IMR-90 (cell line): ENCODE measurements around the gene AVPR2. TPM values are rescaled to one million over a fixed set of nuclear protein-coding genes. Genes with fewer than 3 reads are reported as not detected.

Source experiments
- ATAC-seq: fragments of 200-7000 bp; cut with Tn5 transposase; 2 replicates; pipeline ENCODE4 v1.9.1; 2020; ENCODE audit warnings: low read depth, mild to moderate bottlenecking, moderate library complexity
- BruUV-seq: library from RNA; stranded (reverse); fragments of 400-500 nt; replicated peaks from 2 replicates; lab custom pipeline; 2021; lab: Mats Ljungman, UMichigan
- CTCF ChIA-PET: fragments of 300-600 bp; formaldehyde crosslinking; extraction: SDS; loops from one replicate; lab custom pipeline; 2021; ENCODE audit warnings: antibody characterized with exemption; lab: Yijun Ruan, JAX
- POLR2A ChIA-PET: fragments of 300-600 bp; sonication (Branson Sonifier 250); formaldehyde crosslinking; loops from one replicate; lab custom pipeline; 2022; ENCODE audit warnings: antibody characterized with exemption; ENCODE audit not compliant: unreplicated experiment; lab: Charles Lee
- DNase-seq: peaks from one replicate; pipeline ENCODE4 v3.0.0; 2013
- H2AFZ ChIP-seq: replicated peaks from 2 replicates; pipeline ENCODE3; 2013; ENCODE audit warnings: low read length, mild to moderate bottlenecking; ENCODE audit not compliant: poor library complexity
- H2AK5ac ChIP-seq: 2 replicates; pipeline ENCODE4 v1.6.1; 2013; ENCODE audit warnings: low read depth, low read length, inconsistent platforms
- H2AK9ac ChIP-seq: replicated peaks from 2 replicates; pipeline ENCODE3; 2013; ENCODE audit warnings: mild to moderate bottlenecking, low read depth, low read length, moderate library complexity; ENCODE audit not compliant: poor library complexity
- H2BK120ac ChIP-seq: 2 replicates; pipeline ENCODE4 v1.6.1; 2013; ENCODE audit warnings: low read depth, low read length, inconsistent platforms
- H2BK15ac ChIP-seq: 3 replicates; pipeline ENCODE4 v1.6.1; 2013; ENCODE audit warnings: low read depth, low read length, inconsistent platforms
- H2BK20ac ChIP-seq: 2 replicates; pipeline ENCODE4 v1.6.1; 2013; ENCODE audit warnings: low read depth, mild to moderate bottlenecking, inconsistent platforms, low read length, moderate library complexity
- H2BK5ac ChIP-seq: 2 replicates; pipeline ENCODE4 v1.6.1; 2013; ENCODE audit warnings: mild to moderate bottlenecking, low read depth, low read length, inconsistent platforms; ENCODE audit not compliant: poor library complexity, severe bottlenecking
- H3K14ac ChIP-seq: replicated peaks from 2 replicates; pipeline ENCODE4 v1.6.1; 2013; ENCODE audit warnings: low read depth, low read length, inconsistent platforms
- H3K18ac ChIP-seq: 2 replicates; pipeline ENCODE4 v1.6.1; 2013; ENCODE audit warnings: low read depth, low read length, control low read depth
- H3K23ac ChIP-seq: 2 replicates; pipeline ENCODE4 v1.6.1; 2013; ENCODE audit warnings: low read depth, low read length, inconsistent platforms
- H3K27ac ChIP-seq: 2 replicates; pipeline ENCODE4 v1.5.1; 2013; ENCODE audit warnings: mild to moderate bottlenecking, control low read depth, low read length; ENCODE audit not compliant: insufficient read depth
- H3K27me3 ChIP-seq: 2 replicates; pipeline ENCODE4 v1.6.1; 2013; ENCODE audit warnings: low read length; ENCODE audit not compliant: control insufficient read depth, insufficient read depth
- H3K36me3 ChIP-seq: 2 replicates; pipeline ENCODE4 v1.6.1; 2013; ENCODE audit warnings: low read length, mixed read lengths; ENCODE audit not compliant: control insufficient read depth, insufficient read depth
- H3K4ac ChIP-seq: 2 replicates; pipeline ENCODE4 v1.6.1; 2013; ENCODE audit warnings: low read depth, low read length, inconsistent platforms
- H3K4me1 ChIP-seq: 2 replicates; pipeline ENCODE4 v1.6.1; 2013; ENCODE audit warnings: low read length, mixed read lengths; ENCODE audit not compliant: control insufficient read depth, insufficient read depth
- H3K4me2 ChIP-seq: 2 replicates; pipeline ENCODE4 v1.6.1; 2013; ENCODE audit warnings: low read depth, mild to moderate bottlenecking, control low read depth, low read length, moderate library complexity
- H3K4me3 ChIP-seq: 2 replicates; pipeline ENCODE4 v1.5.1; 2013; ENCODE audit warnings: low read depth, mild to moderate bottlenecking, control low read depth, low read length, moderate library complexity; ENCODE audit not compliant: insufficient read depth
- H3K56ac ChIP-seq: 2 replicates; pipeline ENCODE4 v1.6.1; 2013; ENCODE audit warnings: low read length, inconsistent platforms; ENCODE audit not compliant: insufficient read depth; ENCODE audit errors: extremely low read depth
- H3K79me1 ChIP-seq, 2 experiments: 2 replicates each; pipeline ENCODE4 v1.6.1; 2013; ENCODE audit warnings: low read length in 2 of 2, inconsistent platforms in 1 of 2, low read depth in 1 of 2
- H3K9ac ChIP-seq: 2 replicates; pipeline ENCODE4 v1.6.1; 2013; ENCODE audit warnings: low read depth, low read length, control low read depth
- H3K9me1 ChIP-seq: 2 replicates; pipeline ENCODE4 v1.6.1; 2013; ENCODE audit warnings: low read length, inconsistent platforms; ENCODE audit not compliant: insufficient read depth
- H3K9me3 ChIP-seq: 2 replicates; pipeline ENCODE4 v1.6.1; 2013; ENCODE audit warnings: low read length; ENCODE audit not compliant: control insufficient read depth, insufficient read depth
- H4K20me1 ChIP-seq: 2 replicates; pipeline ENCODE4 v1.6.1; 2013; ENCODE audit warnings: low read length, inconsistent platforms; ENCODE audit not compliant: insufficient read depth
- H4K5ac ChIP-seq: 2 replicates; pipeline ENCODE4 v1.6.1; 2013; ENCODE audit warnings: mild to moderate bottlenecking, low read depth, low read length, control low read depth
- H4K8ac ChIP-seq, 2 experiments: 2 replicates each; pipeline ENCODE4 v1.6.1; 2013; ENCODE audit warnings: low read depth in 2 of 2, low read length in 2 of 2, control low read depth in 1 of 2, inconsistent platforms in 1 of 2
- H4K91ac ChIP-seq: 2 replicates; pipeline ENCODE4 v1.6.1; 2013; ENCODE audit warnings: low read depth, low read length, inconsistent platforms; ENCODE audit not compliant: insufficient read depth
- FOS ChIP-seq: fragments of 150-350 bp; IDR thresholded peaks from 2 replicates; pipeline ENCODE4 v1.6.1; 2016; ENCODE audit warnings: low read depth, low read length
- NFE2L2 ChIP-seq: fragments of 150-350 bp; IDR thresholded peaks from 2 replicates; pipeline ENCODE4 v1.6.1; 2016; ENCODE audit warnings: low read depth, mild to moderate bottlenecking, low read length
- RFX5 ChIP-seq: IDR thresholded peaks from 2 replicates; pipeline ENCODE4 v1.8.0; 2012; ENCODE audit warnings: low read depth, mild to moderate bottlenecking, low read length, moderate library complexity
- SMC3 ChIP-seq: fragments of 150-350 bp; IDR thresholded peaks from 2 replicates; pipeline ENCODE4 v1.6.1; 2016; ENCODE audit warnings: low read depth, mild to moderate bottlenecking, antibody characterized with exemption, low read length, moderate library complexity
- WGBS, 2 experiments: methylation state at CpG; one replicate each; pipeline versions ENCODE4 v1.1.5 to v1.1.7; 2013; ENCODE audit warnings: missing lambda C conversion rate in 2 of 2; ENCODE audit not compliant: insufficient read length in 1 of 2; ENCODE audit errors: extremely low coverage in 2 of 2; 5-methylcytosine and 5-hydroxymethylcytosine counted together
- dilution Hi-C: fragments of 300-500 bp; cut with HindIII; formaldehyde crosslinking; loops from one replicate; pipeline ENCODE4 v1.14.3; 2018; ENCODE audit warnings: low sequenced_read_pairs; ENCODE audit not compliant: unreplicated experiment
- in situ Hi-C: fragments of 300-500 bp; cut with MboI; formaldehyde crosslinking; loops from 3 replicates; pipeline ENCODE4 v1.14.3; 2019; ENCODE audit warnings: low sequenced_read_pairs, inconsistent platforms, mixed read lengths
- intact Hi-C: fragments of 100-400 bp; cut with micrococcal nuclease; formaldehyde crosslinking; loops from 2 replicates; pipeline ENCODE4 v1.10.0; 2022
- polyA plus RNA-seq, 3 experiments: library from polyadenylated mRNA; depleted of rRNA; stranded (reverse); fragments of >200 nt; gene quantifications; 2 replicates each; pipeline ENCODE4 v1.2.3, GENCODE V29; 2012; ENCODE audit warnings: low replicate concordance in 1 of 3
- total RNA-seq: library from RNA; depleted of rRNA; stranded (reverse); fragments of >200 nt; gene quantifications from 2 replicates; pipeline ENCODE4 v1.2.3, GENCODE V29; 2012

The AVPR2 gene
- total and polyA plus RNA-seq, 2 of the 4 experiments (the other 2 are of a cell fraction) = not detected

- H2BK20ac ChIP-seq = no peak overlapping the region
- H3K9me1 ChIP-seq = no peaks in the 10 kb centered on the region
- H3K27ac ChIP-seq = no peak overlapping the region
- H4K20me1 ChIP-seq = peaks cover 20% of the 10 kb centered on the region
- no peak overlapping the region for H3K4me2 ChIP-seq
- no peak overlapping the region for H2BK15ac ChIP-seq
- H2BK120ac ChIP-seq = no peak overlapping the region
- H3K79me1 ChIP-seq = peaks cover 4 to 12% of the 10 kb centered on the region in 2 experiments; a peak in 2 of 4 replicates
- H4K91ac ChIP-seq = no peak overlapping the region
- TF ChIP-seq FOS (no peak), NFE2L2 (no peak), SMC3 (no peak), RFX5 (no peak)
- no peak overlapping the region for H2AK9ac ChIP-seq
- no peak overlapping the region for H2AFZ ChIP-seq
- H3K18ac ChIP-seq = no peak overlapping the region
- intact Hi-C loops (no loop called here), in situ Hi-C loops (no loop called here), dilution Hi-C loops (no loop called here)
- no peaks in the 10 kb centered on the region for H3K27me3 ChIP-seq
- peaks cover 23% of the 10 kb centered on the region for H3K36me3 ChIP-seq
- H3K9me3 ChIP-seq = no peaks in the 10 kb centered on the region
- DNase-seq (no peak), ATAC-seq (no peak)
- H4K5ac ChIP-seq = no peak overlapping the region
- ChIA-PET CTCF (interaction anchor here (1.6 kb wide), 1 partner anchor 15 kb away, joined by 4 read pairs; no protein-coding TSS in a partner anchor), POLR2A (no interaction called here)
- no peak overlapping the region for H3K56ac ChIP-seq
- no CpG with 5 or more reads among the region's 13 CpGs for WGBS, 2 experiments
- H3K4ac ChIP-seq = no peak overlapping the region
- no peak overlapping the region for H4K8ac ChIP-seq
- no peak overlapping the region for H2BK5ac ChIP-seq
- H3K9ac ChIP-seq = no peak overlapping the region
- no peak overlapping the region for H3K14ac ChIP-seq
- no peak overlapping the region for H3K4me3 ChIP-seq
- no peak overlapping the region for H3K23ac ChIP-seq
- no peak overlapping the region for H2AK5ac ChIP-seq
- BruUV-seq = no TSS peak
- H3K4me1 ChIP-seq = peaks cover 2% of the 10 kb centered on the region; the same call in 1 of the 2 replicates
Observed at GRCh38 chrX:153932220-153932915, 27.9 kb downstream of the AVPR2 start.
